ENCODE results near the gene TM4SF1. TPM values are rescaled to one million over a fixed set of nuclear protein-coding genes. Genes with fewer than 3 reads are reported as not detected.
A peak's percentile ranks its signal among the peaks of the same experiment; 100 is the strongest.

TM4SF1 gene
- total RNA-seq, 2 donors from 2014 or later, result 211 to 341 TPM

- H3K4me3 ChIP-seq, result no peak overlapping the region
- H3K27ac ChIP-seq, result peak overlapping the region in 1 of 2 donors; percentile 1
- no peaks in the 10 kb centered on the region for H3K36me3 ChIP-seq
- DNase-seq (ENCODE audit: low spot score), result no peak
- H3K9me3 ChIP-seq, result no peaks in the 10 kb centered on the region
- no peaks in the 10 kb centered on the region for H3K4me1 ChIP-seq
- no peaks in the 10 kb centered on the region for H3K27me3 ChIP-seq
- TF ChIP-seq, protein P1, sequence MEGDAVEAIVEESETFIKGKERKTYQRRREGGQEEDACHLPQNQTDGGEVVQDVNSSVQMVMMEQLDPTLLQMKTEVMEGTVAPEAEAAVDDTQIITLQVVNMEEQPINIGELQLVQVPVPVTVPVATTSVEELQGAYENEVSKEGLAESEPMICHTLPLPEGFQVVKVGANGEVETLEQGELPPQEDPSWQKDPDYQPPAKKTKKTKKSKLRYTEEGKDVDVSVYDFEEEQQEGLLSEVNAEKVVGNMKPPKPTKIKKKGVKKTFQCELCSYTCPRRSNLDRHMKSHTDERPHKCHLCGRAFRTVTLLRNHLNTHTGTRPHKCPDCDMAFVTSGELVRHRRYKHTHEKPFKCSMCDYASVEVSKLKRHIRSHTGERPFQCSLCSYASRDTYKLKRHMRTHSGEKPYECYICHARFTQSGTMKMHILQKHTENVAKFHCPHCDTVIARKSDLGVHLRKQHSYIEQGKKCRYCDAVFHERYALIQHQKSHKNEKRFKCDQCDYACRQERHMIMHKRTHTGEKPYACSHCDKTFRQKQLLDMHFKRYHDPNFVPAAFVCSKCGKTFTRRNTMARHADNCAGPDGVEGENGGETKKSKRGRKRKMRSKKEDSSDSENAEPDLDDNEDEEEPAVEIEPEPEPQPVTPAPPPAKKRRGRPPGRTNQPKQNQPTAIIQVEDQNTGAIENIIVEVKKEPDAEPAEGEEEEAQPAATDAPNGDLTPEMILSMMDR (IDR thresholded peaks at IDR 0.05), result no peak
Observed at GRCh38 chr3:149356630-149357029, 20.8 kb downstream of the TM4SF1 start.

DNA sequence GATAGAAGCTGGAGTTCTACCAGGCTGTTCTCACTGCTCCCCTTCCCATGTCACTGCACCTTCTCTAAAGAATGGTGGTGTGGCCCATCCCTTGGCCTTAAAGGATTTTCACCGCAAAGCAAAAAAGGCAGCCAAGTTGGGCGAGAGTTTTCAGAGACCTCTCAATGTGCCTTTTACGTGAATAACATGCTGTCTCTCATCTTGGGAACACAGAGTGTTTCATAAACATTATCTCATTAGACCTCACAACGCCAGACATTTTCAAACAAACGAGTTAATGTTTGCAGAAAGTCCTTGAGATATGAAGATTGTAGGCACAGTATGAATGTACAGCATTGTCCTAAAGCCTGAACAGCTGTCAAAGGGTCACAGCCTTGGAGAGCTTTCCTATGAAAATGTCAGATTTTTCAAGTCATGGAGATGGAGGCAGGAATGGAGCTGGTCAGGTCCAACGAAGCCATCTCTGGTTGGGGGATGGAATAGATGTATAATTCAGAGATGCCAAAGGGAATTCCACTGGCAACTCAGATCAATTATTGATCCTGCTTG is 21.3 kb downstream of the TM4SF1 start:
- DNase-seq (ENCODE audit: low spot score), result no peak
- TF ChIP-seq, protein P1 (IDR thresholded peaks at IDR 0.05), result no peak
- Histone ChIP-seq H3K27me3 (no peaks in the 10 kb centered on the region), H3K4me3 (no peak overlapping the region), H3K4me1 (no peaks in the 10 kb centered on the region), H3K36me3 (no peaks in the 10 kb centered on the region), H3K9me3 (no peaks in the 10 kb centered on the region), H3K27ac (peak overlapping the region in 1 of 2 donors; percentile 1)

DNA sequence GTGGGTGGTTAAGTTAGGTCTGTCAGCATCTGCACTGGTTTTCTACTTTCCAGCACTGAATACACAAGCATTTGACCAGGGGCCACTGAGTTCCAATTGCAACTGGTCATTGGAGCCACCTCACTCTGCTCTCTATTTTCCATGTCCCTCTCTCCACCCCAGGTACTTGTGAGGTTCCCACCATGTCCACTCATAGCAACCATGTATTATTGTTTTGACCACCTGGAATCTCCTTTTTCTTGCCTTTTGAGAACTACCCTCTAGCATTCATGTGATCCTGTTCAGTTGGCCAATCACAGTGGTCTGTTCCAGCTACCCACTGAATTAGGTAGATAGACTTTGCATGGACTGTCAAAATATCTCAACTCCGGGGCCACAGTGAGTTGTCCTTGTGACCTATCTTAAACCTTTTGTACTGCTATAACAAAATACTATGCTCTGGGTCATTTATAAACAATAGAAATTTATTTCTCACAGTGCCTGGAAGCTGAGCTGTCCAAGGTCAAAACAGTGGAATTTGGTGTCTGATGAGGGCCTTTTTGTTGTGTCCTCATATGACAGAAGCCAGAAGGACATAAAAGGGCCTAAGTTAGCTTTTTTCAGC is 23.8 kb downstream of the TM4SF1 start:
- no peaks in the 10 kb centered on the region for H3K36me3 ChIP-seq
- H3K27ac ChIP-seq, result no peak overlapping the region

GRCh38 chr3:149352556-149352955 is 24.9 kb downstream of the TM4SF1 start:
- H3K27me3 ChIP-seq, result no peaks in the 10 kb centered on the region
- no peak for DNase-seq (ENCODE audit: low spot score)
- TF ChIP-seq, protein P1 (IDR thresholded peaks at IDR 0.05), result peak; percentile 56 to 76
- H3K4me1 ChIP-seq, result no peaks in the 10 kb centered on the region
- H3K27ac ChIP-seq, result no peak overlapping the region
- H3K9me3 ChIP-seq, result no peaks in the 10 kb centered on the region
- H3K36me3 ChIP-seq, result no peaks in the 10 kb centered on the region
- H3K4me3 ChIP-seq, result no peak overlapping the region

More for the DNA sequence above, 23.8 kb downstream of the TM4SF1 start:
- H3K27me3 ChIP-seq, result no peaks in the 10 kb centered on the region
- H3K9me3 ChIP-seq, result no peaks in the 10 kb centered on the region
- H3K4me1 ChIP-seq, result no peaks in the 10 kb centered on the region
- no peak for DNase-seq (ENCODE audit: low spot score)
- H3K4me3 ChIP-seq, result no peak overlapping the region
- TF ChIP-seq, protein P1 (IDR thresholded peaks at IDR 0.05), result no peak

DNA sequence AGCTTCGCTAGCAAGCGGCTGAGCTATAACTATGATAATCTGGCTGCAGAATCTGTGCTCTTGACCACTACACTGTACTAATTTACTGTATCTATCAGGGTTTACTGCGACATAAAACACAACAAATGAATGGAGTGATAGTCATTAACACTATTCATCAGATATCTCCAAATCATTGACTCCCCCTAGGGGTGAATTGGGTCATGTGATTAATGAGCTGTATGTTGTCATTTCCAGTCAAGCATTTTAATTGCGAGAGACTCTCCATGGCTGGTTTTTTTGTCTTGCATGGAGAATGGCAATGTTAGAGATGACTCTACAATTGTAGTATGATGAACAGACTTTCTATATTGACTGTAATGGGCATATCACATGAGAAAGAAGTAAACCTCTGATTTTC is 33.5 kb downstream of the TM4SF1 start:
- no peaks in the 10 kb centered on the region for H3K27me3 ChIP-seq
- no peak overlapping the region for H3K4me3 ChIP-seq
- peaks cover 0 to 22% of the 10 kb centered on the region in 2 donors for H3K4me1 ChIP-seq
- H3K36me3 ChIP-seq, result no peaks in the 10 kb centered on the region
- no peak overlapping the region for H3K27ac ChIP-seq
- TF ChIP-seq, protein P1 (IDR thresholded peaks at IDR 0.05), result no peak
- no peaks in the 10 kb centered on the region for H3K9me3 ChIP-seq
- DNase-seq (ENCODE audit: low spot score), result no peak

Data from right atrium auricular region (tissue), 2 donors.